Measurements from ENCODE around the gene RIN1.

RIN1 gene

GRCh38 chr11:66293777-66294625, 42.2 kb downstream of the RIN1 start:
- DNase-seq, result no peak

- no peak for DNase-seq
Observed at GRCh38 chr11:66293352-66293751, 42.9 kb downstream of the RIN1 start.

DNA sequence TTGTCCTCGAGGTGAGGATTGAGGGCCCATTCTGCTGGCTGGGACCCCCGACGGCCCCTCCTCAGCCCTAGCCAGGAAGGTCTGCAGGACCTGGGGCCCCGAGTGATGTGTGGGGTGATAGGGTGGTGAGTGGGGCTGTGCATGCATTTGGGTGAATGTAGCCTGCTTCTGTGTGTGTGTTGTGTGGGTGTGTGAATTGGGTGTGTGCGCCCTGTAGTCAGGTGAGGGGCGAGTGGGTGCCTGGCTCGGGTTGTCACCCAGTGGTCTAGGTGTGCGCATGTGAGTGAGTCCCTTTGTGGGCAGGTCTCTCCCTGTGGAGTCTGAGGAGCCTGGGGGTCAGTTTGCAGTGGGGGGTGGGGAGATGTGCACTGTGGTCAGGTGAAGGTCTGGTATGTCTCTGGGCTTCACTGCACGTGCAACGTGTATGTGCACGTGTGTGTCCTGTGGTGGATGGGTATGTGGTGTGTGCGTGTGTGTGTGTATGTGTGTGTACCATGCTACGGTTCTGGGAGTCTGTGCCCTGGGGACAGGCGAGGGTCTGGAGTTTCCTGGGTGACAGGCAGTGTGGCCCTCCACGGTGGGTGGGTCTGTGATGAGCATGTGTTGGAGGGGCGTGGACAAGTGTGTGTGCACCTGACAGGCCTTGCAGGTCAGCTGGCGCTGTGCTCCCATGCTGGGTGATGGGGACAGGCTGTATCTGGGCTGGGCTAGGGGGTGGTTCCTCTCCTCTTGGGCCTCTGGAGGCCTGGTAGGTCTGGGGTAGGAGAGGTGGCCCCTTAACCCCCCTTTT, 43.5 kb downstream of the RIN1 start:
- no peak for DNase-seq

GRCh38 chr11:66291706-66292542, 44.3 kb downstream of the RIN1 start, which contains the start of gene TMEM151A:
TMEM151A (plus strand) TSS chr11:66291894; CDS start chr11:66292014, 120 bp downstream.
- peak; percentile 51 for DNase-seq

- DNase-seq, result no peak
Observed at GRCh38 chr11:66291303-66291705, 44.9 kb downstream of the RIN1 start.

GRCh38 chr11:66290330-66290621, 46.0 kb downstream of the RIN1 start:
- no peak for DNase-seq

DNA sequence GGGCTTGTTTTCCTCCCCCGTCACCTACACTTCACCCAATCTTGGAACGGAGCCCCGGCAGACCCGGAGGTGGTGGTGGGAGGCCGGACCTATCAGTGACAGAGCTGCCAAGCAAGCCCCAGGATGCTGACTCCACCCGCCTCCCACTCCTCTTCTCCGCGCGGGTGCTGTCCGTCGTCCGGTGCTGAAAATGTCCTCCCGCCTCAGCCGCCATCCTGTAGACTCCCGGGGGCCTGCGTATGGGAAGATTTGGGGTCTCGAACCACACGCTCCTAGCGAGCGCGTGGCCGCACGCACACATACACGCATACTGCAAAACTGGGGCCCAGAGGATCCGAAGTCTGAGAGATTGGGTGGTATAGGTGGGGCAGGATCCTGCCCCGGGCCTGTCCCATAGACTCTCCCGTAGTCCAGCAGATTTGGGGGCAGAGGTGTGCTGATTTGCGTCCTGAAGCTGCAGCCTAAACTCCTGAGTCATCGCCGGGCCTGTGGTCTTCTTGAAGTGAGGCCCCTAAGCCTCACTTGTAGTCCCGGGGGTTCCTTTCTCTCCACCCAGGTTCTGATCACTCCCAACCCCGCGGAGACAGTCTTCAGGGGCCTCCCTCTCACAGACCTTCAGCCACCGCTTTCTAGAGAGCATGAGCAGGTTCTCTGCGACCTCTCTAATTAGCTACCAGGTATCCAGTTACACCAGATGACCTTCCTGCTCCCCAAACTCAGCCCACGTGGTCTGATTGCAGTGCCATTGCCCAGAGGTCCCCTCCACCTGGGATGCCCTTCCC, 46.5 kb downstream of the RIN1 start:
- no peak for DNase-seq

- peak; percentile 95 for DNase-seq
Observed at GRCh38 chr11:66288671-66289547, 47.3 kb downstream of the RIN1 start, which contains the start of gene YIF1A. YIF1A (minus strand) TSS chr11:66289143; CDS start chr11:66288985, 158 bp downstream.

- no peak for DNase-seq
Observed at GRCh38 chr11:66287889-66288670, 48.2 kb downstream of the RIN1 start.

DNA sequence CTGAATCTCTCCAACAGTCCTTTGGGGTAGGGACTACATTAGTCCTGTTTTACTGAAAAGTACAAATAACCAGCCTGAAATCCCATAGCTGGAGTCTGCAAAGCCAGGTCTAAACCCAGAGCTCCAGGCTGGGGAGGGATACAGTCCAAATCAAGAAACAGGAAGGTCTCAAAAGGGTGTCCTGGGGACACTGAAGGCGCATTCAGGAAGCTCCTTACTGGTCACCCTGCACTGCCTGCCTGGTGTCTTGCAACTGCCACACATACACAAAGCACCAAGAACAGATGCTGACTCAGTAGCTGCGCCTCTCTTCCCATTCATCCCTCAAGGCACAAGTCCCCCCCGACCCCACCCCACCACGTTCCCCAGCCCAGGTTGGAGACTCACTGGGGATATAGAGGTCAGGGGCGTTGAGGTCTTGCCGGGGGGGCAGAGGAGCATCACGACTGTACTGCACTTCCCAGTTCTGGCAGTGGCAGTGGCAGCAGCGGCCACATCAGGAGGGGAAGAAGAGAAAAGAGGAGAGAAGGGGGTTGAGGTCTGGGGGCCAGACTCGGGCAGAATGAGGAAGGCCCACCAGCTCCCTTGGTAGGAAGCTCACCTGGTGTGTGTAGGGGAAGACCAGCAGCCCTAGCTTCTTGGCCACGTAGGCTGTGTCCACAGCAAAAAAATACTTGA, 48.9 kb downstream of the RIN1 start:
- no peak for DNase-seq

DNA sequence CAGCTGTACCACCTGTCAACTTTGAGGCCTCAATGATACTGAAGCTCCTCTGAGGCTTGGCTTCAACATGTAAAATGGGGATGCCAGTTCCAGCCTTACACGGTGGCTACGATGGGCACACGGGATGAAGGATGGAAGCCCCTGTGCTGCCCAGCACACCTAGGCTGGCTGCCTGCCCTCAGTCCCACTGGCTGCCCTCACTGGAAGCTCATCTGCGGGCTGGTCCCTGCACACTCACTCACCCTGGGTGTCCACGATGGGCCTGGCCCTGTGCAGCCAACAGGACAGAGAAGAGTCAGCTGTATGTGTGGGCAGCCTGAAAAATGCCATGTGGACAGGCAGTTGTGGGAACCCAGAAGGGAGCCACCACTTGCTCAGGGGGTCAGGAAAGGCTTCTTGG, 49.5 kb downstream of the RIN1 start:
- no peak for DNase-seq

DNA sequence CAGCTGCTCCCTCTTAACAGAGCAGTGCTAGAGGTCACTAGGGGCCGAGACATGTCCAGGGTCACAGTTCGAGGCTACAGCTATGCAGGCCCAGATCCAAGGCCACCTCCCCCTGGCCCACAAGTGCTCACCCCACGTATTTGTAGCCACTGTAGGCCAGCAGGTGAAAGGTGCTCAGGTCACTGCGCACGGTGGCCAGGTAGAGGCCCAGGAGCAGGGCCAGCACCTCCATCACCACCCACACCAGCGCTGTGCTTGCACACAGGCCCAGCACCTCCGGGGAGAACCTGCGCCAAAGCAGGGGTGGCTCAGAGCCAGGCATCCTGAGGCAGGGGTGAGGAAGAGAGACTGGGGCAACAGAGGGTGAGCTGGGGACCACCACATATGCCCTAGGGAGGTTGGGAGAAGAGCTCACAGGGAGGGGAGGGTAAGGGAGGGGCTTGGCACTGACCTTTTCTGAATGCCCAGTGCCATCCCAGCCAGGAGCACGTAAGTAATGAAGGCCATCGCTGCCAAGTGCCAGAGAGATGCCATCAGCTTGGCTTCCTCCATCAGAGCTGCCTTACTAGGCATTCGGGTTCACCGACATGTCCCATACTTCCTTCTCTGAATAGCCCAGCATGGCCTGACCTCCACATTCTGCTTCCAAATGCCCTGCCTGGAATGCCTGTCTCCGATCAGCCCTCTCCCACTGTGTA, 50.8 kb downstream of the RIN1 start:
- no peak for DNase-seq

GRCh38 chr11:66284526-66285078, 51.6 kb downstream of the RIN1 start:
- DNase-seq, result no peak

GRCh38 chr11:66283461-66284105, 52.7 kb downstream of the RIN1 start:
- no peak for DNase-seq

DNA sequence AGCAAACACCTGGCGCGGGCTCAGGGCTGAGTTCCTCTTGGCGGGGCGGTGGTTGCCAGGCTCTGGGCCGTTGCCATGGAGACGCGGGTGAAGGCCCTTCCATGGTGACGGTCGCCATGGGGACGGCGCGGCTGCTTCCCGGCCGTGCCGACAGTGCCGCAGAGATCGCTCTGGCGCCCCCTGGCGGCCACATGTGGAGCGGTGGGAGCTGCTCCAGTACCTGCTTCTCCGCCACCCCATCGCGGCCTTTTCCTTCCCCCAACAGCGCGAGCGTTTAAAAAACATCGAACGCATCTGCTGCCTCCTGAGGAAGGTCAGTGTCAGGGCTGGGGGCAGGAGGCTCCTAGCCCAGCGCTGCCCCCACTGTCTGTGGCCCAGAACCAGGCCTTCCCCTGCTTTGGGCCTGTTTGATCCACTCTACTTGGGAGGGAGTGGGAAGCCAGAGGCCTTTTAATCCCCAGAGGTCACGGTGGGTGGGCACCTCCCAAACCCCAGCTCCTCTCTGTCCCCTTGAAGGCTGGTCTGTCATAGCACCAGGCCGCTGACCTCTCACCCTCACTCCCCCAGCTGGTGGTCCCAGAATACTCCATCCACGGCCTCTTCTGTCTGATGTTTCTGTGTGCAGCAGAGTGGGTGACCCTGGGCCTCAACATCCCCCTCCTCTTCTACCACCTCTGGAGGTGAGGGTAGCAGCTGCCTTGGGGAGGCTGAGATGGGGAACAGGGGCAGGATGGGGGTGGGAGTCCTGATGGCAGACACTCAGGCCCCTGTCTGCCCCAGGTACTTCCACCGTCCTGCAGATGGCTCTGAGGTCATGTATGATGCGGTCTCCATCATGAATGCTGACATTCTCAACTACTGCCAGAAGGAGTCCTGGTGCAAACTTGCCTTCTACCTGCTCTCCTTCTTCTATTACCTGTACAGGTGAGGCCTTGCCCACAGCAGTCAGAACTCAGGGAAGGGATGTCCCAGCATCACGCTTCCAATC, 53.5 kb downstream of the RIN1 start:
- peak; percentile 99 for DNase-seq

All from activated T-cell treated with anti-CD3 and anti-CD28 coated beads, Interleukin-2, amount 50 U/mL, for 1 hour (primary cell).